PC-3 (cell line): Measurements from ENCODE around the gene HYAL2. TPM values are rescaled to one million over a fixed set of nuclear protein-coding genes. Genes with fewer than 3 reads are reported as not detected.

Experiments
- ATAC-seq: fragments of 200-7000 bp; cut with Tn5 transposase; 2 replicates; pipeline ENCODE4 v1.9.1; 2020; ENCODE audit warnings: mild to moderate bottlenecking, moderate library complexity
- BruUV-seq: library from RNA; stranded (reverse); fragments of 400-500 nt; replicated peaks from 2 replicates; lab custom pipeline; 2021; lab: Mats Ljungman, UMichigan
- CTCF ChIA-PET: fragments of 300-600 bp; sonication (Branson Sonifier 250); formaldehyde crosslinking; loops from one replicate; lab custom pipeline; 2022; ENCODE audit warnings: antibody characterized with exemption; lab: Charles Lee
- POLR2A ChIA-PET: fragments of 300-600 bp; sonication (Branson Sonifier 250); formaldehyde crosslinking; loops from one replicate; lab custom pipeline; 2022; ENCODE audit warnings: antibody characterized with exemption; ENCODE audit not compliant: unreplicated experiment; lab: Charles Lee
- DNase-seq: peaks from one replicate; pipeline ENCODE4 v3.0.0-alpha.2; 2015
- H2AFZ ChIP-seq: fragments of 300-600 bp; sonication (generic); 2 replicates; pipeline ENCODE4 v1.6.0; 2016; ENCODE audit warnings: antibody characterized with exemption, low read length
- H3F3A ChIP-seq: fragments of 300-600 bp; sonication (generic); one replicate; pipeline ENCODE4 v1.6.0; 2017; ENCODE audit warnings: antibody characterized with exemption, low read length, control low read depth, mild to moderate bottlenecking; ENCODE audit not compliant: unreplicated experiment
- H3K27ac ChIP-seq: fragments of 300-600 bp; sonication (generic); 2 replicates; pipeline ENCODE4 v1.5.1; 2016; ENCODE audit warnings: mild to moderate bottlenecking, low read length
- H3K27me3 ChIP-seq: fragments of 300-600 bp; sonication (generic); 2 replicates; pipeline ENCODE4 v1.6.1; 2016; ENCODE audit warnings: low read length, mixed read lengths
- H3K36me3 ChIP-seq: fragments of 300-600 bp; sonication (generic); 2 replicates; pipeline ENCODE4 v1.6.1; 2016; ENCODE audit warnings: low read depth, mixed run types, low read length, mixed read lengths
- H3K4me1 ChIP-seq: fragments of 300-600 bp; sonication (generic); 2 replicates; pipeline ENCODE4 v1.5.1; 2016; ENCODE audit warnings: low read length; ENCODE audit not compliant: insufficient read depth
- H3K4me2 ChIP-seq: fragments of 300-600 bp; sonication (generic); 2 replicates; pipeline ENCODE4 v1.6.0; 2016; ENCODE audit warnings: low read length
- H3K4me3 ChIP-seq: fragments of 300-600 bp; sonication (generic); 2 replicates; pipeline ENCODE4 v1.5.1; 2016; ENCODE audit warnings: mild to moderate bottlenecking, low read length, mixed read lengths
- H3K79me2 ChIP-seq: fragments of 300-600 bp; sonication (generic); 2 replicates; pipeline ENCODE4 v1.6.1; 2017; ENCODE audit warnings: low read length, mixed read lengths
- H3K9ac ChIP-seq: fragments of 300-600 bp; sonication (generic); 2 replicates; pipeline ENCODE4 v1.6.0; 2016; ENCODE audit warnings: mild to moderate bottlenecking, low read length
- H3K9me2 ChIP-seq: fragments of 300-600 bp; sonication (generic); replicated peaks from 2 replicates; pipeline ENCODE4 v1.6.1; 2016; ENCODE audit warnings: mixed run types, low read length, mixed read lengths
- H3K9me3 ChIP-seq: fragments of 300-600 bp; sonication (generic); 2 replicates; pipeline ENCODE4 v1.6.1; 2016; ENCODE audit warnings: low read length, mixed read lengths
- H4K20me1 ChIP-seq: fragments of 300-600 bp; sonication (generic); 2 replicates; pipeline ENCODE4 v1.6.1; 2016; ENCODE audit warnings: low read length, mixed read lengths
- CTCF ChIP-seq: fragments of 300-600 bp; sonication (generic); conservative IDR thresholded peaks from 2 replicates; pipeline ENCODE4 v1.5.1; 2017; ENCODE audit warnings: antibody characterized with exemption, low read depth, mild to moderate bottlenecking, low read length
- EZH2 ChIP-seq: fragments of 300-600 bp; sonication (generic); IDR thresholded peaks from one replicate; pipeline ENCODE4 v1.6.1; 2017; ENCODE audit warnings: antibody characterized with exemption, mild to moderate bottlenecking, low read length; ENCODE audit not compliant: unreplicated experiment
- EZH2phosphoT487 ChIP-seq: fragments of 300-600 bp; sonication (generic); IDR thresholded peaks from 2 replicates; pipeline ENCODE4 v1.6.1; 2018; ENCODE audit warnings: mild to moderate bottlenecking, antibody characterized with exemption, low read length, borderline replicate concordance
- intact Hi-C: fragments of 100-400 bp; cut with micrococcal nuclease; formaldehyde crosslinking; loops from 2 replicates; pipeline ENCODE4 v1.9.0; 2023
- total RNA-seq: library from RNA; depleted of rRNA; stranded (reverse); fragments of >200 nt; gene quantifications from 2 replicates; pipeline ENCODE4 v1.2.3, GENCODE V29; 2014

Gene HYAL2
- total RNA-seq, 1 experiment from 2014 or later, result 97.8 TPM

- H3K4me1 ChIP-seq, result peaks cover 10% of the 10 kb centered on the region
- H3K79me2 ChIP-seq, result peaks cover under 1% of the 10 kb centered on the region; the same call in 1 of the 2 replicates
- no peaks in the 10 kb centered on the region for H3F3A ChIP-seq
- no peak overlapping the region for H3K4me3 ChIP-seq
- ChIA-PET CTCF (no interaction called here), POLR2A (no interaction called here)
- intact Hi-C loops, result no loop called here
- no TSS peak for BruUV-seq
- no peak for ATAC-seq
- TF ChIP-seq EZH2phosphoT487 (no peak), EZH2 (no peak), CTCF (no peak)
- H3K9me2 ChIP-seq, result no peaks in the 10 kb centered on the region
- no peak overlapping the region for H3K27ac ChIP-seq
- H3K36me3 ChIP-seq, result no peaks in the 10 kb centered on the region
- H3K4me2 ChIP-seq, result no peak overlapping the region
- no peaks in the 10 kb centered on the region for H3K9me3 ChIP-seq
- H3K9ac ChIP-seq, result no peak overlapping the region
- no peaks in the 10 kb centered on the region for H3K27me3 ChIP-seq
- no peaks in the 10 kb centered on the region for H4K20me1 ChIP-seq
- no peak overlapping the region for H2AFZ ChIP-seq
- no peak for DNase-seq
Observed at GRCh38 chr3:50341996-50342650, 19.6 kb upstream of the HYAL2 start.

- intact Hi-C loops, result no loop called here
- H3K4me3 ChIP-seq, result no peak overlapping the region
- no peak overlapping the region for H2AFZ ChIP-seq
- no peaks in the 10 kb centered on the region for H4K20me1 ChIP-seq
- H3K79me2 ChIP-seq, result peaks cover 6% of the 10 kb centered on the region
- H3K27ac ChIP-seq, result no peak overlapping the region
- ATAC-seq, result no peak
- ChIA-PET POLR2A (no interaction called here), CTCF (no interaction called here)
- H3K36me3 ChIP-seq, result no peaks in the 10 kb centered on the region
- no peaks in the 10 kb centered on the region for H3K9me2 ChIP-seq
- no peak for DNase-seq
- no peak overlapping the region for H3K9ac ChIP-seq
- no peak overlapping the region for H3K4me2 ChIP-seq
- no peaks in the 10 kb centered on the region for H3K9me3 ChIP-seq
- TF ChIP-seq EZH2 (no peak), EZH2phosphoT487 (no peak), CTCF (no peak)
- no peaks in the 10 kb centered on the region for H3F3A ChIP-seq
- no TSS peak for BruUV-seq
- no peaks in the 10 kb centered on the region for H3K27me3 ChIP-seq
- H3K4me1 ChIP-seq, result peaks cover 10% of the 10 kb centered on the region
Observed at GRCh38 chr3:50341537-50341936, 19.0 kb upstream of the HYAL2 start.

GRCh38 chr3:50340448-50341329, 18.1 kb upstream of the HYAL2 start, which contains the start of gene RASSF1:
Gene RASSF1 (minus strand): TSS chr3:50340836. CDS start chr3:50340805, 31 bp downstream.
- H4K20me1 ChIP-seq, result no peaks in the 10 kb centered on the region
- no peak within 1 kb of the TSS for H3K4me3 ChIP-seq
- H3K4me2 ChIP-seq, result no peak within 1 kb of the TSS
- CTCF ChIA-PET, result no interaction called here
- H3F3A ChIP-seq, result no peaks in the 10 kb centered on the region
- H3K36me3 ChIP-seq, result no peaks in the 10 kb centered on the region
- POLR2A ChIA-PET, result no interaction called here
- no peak within 1 kb of the TSS for H3K9ac ChIP-seq
- no peaks in the 10 kb centered on the region for H3K27me3 ChIP-seq
- H2AFZ ChIP-seq, result no peak within 1 kb of the TSS
- H3K4me1 ChIP-seq, result peaks cover 13% of the 10 kb centered on the region
- BruUV-seq, result no TSS peak
- no peaks in the 10 kb centered on the region for H3K9me2 ChIP-seq
- DNase-seq, result no peak
- peaks cover 15% of the 10 kb centered on the region for H3K79me2 ChIP-seq
- TF ChIP-seq EZH2phosphoT487 (no peak), CTCF (no peak), EZH2 (no peak)
- no peak for ATAC-seq
- intact Hi-C loops, result no loop called here
- H3K27ac ChIP-seq, result no peak within 1 kb of the TSS
- no peaks in the 10 kb centered on the region for H3K9me3 ChIP-seq
